Aorta (tissue), 5 donors: ENCODE data around the gene PDZD7. TPM values are rescaled to one million over a fixed set of nuclear protein-coding genes. Genes with fewer than 3 reads are reported as not detected.

Experiments
- ATAC-seq: fragments of 200-7000 bp; cut with Tn5 transposase; one replicate; pipeline ENCODE4 v1.9.1; 2022; ENCODE audit warnings: moderate library complexity; ENCODE audit not compliant: low FRiP score
- DNase-seq, 2 donors: peaks; one replicate each; pipeline ENCODE4 v3.0.0-alpha.2; 2020
- H3K27ac ChIP-seq, 2 donors: one replicate each; pipeline ENCODE4 v1.5.1; 2013; ENCODE audit warnings: low read length in 2 of 2, mild to moderate bottlenecking in 2 of 2, moderate library complexity in 2 of 2, control low read depth in 1 of 2, inconsistent platforms in 1 of 2, low read depth in 1 of 2
- H3K27me3 ChIP-seq, 2 donors: one replicate each; pipeline ENCODE4 v1.6.1; 2013; ENCODE audit warnings: control low read depth in 1 of 2, low read length in 1 of 2, mild to moderate bottlenecking in 1 of 2, moderate library complexity in 1 of 2; ENCODE audit not compliant: insufficient read depth in 2 of 2, control insufficient read depth in 1 of 2
- H3K36me3 ChIP-seq, 2 donors: one replicate each; pipeline ENCODE4 v1.6.1; 2013; ENCODE audit warnings: control low read depth in 1 of 2, low read length in 1 of 2, mild to moderate bottlenecking in 1 of 2; ENCODE audit not compliant: insufficient read depth in 2 of 2, control insufficient read depth in 1 of 2
- H3K4me1 ChIP-seq, 2 donors: one replicate each; pipeline ENCODE4 v1.6.1; 2013; ENCODE audit warnings: low read length in 2 of 2, control low read depth in 1 of 2, mild to moderate bottlenecking in 1 of 2, moderate library complexity in 1 of 2; ENCODE audit not compliant: insufficient read depth in 2 of 2, control insufficient read depth in 1 of 2
- H3K4me3 ChIP-seq, 2 donors: one replicate each; pipeline ENCODE4 v1.5.1; 2013; ENCODE audit warnings: low read length in 2 of 2, control low read depth in 1 of 2, mild to moderate bottlenecking in 1 of 2
- H3K9me3 ChIP-seq: one replicate; pipeline ENCODE4 v1.6.1; 2013; ENCODE audit warnings: mild to moderate bottlenecking, low read length; ENCODE audit not compliant: control insufficient read depth
- WGBS, 2 donors: extraction: QIAGEN DNeasy Blood & Tissue Kit; methylation state at CpG; one replicate each; pipeline ENCODE4 v1.1.7; 2013; 5-methylcytosine and 5-hydroxymethylcytosine counted together
- intact Hi-C, 2 donors: fragments of 100-400 bp; cut with DNase I; formaldehyde crosslinking; loops; one replicate each; pipeline versions ENCODE4 v1.14.2 to v1.15.0; 2022
- polyA plus RNA-seq, 2 donors: library from polyadenylated mRNA; stranded (reverse); fragments of 200-250 nt; gene quantifications; one replicate each; pipeline ENCODE4 v1.2.3, GENCODE V29; 2013
- total RNA-seq, 2 donors: library from RNA; stranded (reverse); fragmentation: NEBNext Ultra II Directional; extraction: Animal tissue kit (Norgen Biotek cat#: 25700); gene quantifications; one replicate each; pipeline ENCODE4 v1.2.1, GENCODE V29; 2021
- donor health status: healthy with polysubstance abuse.
- donor health status: Bipolar disorder and iron deficiency.
- donor health status: DM: no; HTN: no; CAD: no.
- donor health status: DM: no; HTN: no; CAD: no.
- donor health status: DM: yes; HTN: yes; CAD: no.

PDZD7 gene
- total and polyA plus RNA-seq, 4 donors = 0.97 to 3.9 (median 1.3) TPM

DNA sequence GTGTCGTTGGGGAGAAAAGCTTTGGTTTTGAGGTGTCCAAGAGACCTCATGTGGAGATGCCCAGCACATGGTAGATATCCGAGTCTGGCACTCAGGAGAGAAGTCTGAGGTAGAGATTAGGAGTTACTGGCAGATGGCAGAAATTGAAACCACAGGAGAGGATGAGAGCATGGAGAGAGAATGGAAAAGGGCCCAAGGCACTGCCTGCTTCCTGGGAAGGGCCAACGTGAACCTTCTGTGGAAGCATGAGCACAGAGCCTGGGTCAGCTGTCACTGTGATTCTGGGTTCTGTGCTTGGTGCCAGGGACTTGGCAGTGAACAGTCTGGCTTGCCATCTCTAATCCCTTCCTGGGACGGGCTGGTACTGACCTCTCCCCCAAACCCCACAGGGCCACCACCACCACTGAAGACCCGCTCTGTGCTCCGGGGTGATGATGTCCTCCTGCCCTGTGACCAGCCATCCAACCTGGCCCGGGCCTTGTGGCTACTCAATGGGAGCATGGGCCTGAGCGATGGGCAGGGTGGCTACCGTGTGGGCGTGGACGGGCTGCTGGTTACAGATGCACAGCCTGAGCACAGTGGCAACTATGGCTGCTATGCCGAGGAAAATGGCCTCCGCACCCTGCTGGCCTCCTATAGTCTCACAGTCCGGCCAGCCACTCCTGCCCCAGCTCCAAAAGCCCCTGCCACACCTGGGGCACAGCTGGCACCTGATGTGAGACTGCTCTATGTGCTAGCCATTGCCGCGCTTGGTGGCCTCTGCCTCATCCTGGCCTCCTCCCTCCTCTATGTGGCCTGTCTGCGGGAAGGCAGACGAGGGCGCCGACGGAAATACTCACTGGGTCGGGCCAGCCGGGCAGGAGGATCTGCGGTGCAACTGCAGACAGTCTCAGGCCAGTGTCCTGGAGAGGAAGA is 47.8 kb downstream of the PDZD7 start:
- peaks cover 3 to 4% of the 10 kb centered on the region in 2 donors for H3K36me3 ChIP-seq

DNA sequence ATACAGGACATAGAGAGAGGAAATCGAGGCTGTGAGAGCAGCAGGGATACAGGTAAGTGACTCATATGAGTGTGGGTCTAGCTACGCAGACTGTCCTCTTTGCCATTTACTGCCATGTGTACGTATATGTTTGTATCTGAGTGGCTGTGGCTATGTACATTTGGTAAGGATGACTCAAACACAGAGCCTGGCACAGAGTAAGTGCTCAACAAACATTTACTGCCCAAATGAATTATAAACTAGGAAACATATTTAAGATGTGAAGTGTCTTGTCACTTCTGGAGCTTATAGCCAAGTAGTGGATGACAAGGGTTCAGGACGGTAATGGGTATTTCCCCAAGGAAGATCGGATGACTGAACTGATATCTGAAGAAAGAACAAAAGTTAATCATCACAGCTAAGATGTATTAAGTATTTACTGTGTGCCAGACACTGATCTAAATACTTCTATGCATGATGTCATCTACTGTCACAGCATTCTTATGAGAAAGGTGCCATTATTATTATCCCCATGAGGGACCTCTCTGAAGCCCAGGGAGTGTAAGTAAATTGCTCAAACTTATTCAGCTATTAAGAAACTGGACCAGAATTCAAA is 49.7 kb downstream of the PDZD7 start:
- Histone ChIP-seq H3K36me3 (peaks cover 3 to 4% of the 10 kb centered on the region in 2 donors), H3K27me3 (no peaks in the 10 kb centered on the region), H3K4me1 (no peaks in the 10 kb centered on the region), H3K9me3 (no peaks in the 10 kb centered on the region), H3K27ac (no peak overlapping the region), H3K4me3 (no peak overlapping the region)
- DNase-seq (no peak), ATAC-seq (no peak)
- WGBS, 2 donors = 87 to 88% methylated on average over 5 of the region's 5 CpGs
- intact Hi-C loops = no loop called here

More for the DNA sequence above, 47.8 kb downstream of the PDZD7 start:
- no peaks in the 10 kb centered on the region for H3K27me3 ChIP-seq
- ATAC-seq = no peak
- intact Hi-C loops = no loop called here
- H3K9me3 ChIP-seq = no peaks in the 10 kb centered on the region
- WGBS, 2 donors = 86 to 87% methylated on average over 23 to 24 of the region's 24 CpGs
- H3K4me1 ChIP-seq = peaks cover 0 to 5% of the 10 kb centered on the region in 2 donors
- H3K27ac ChIP-seq = no peak overlapping the region
- H3K4me3 ChIP-seq = no peak overlapping the region
- peak in 1 of 2 donors; percentile 68 for DNase-seq

DNA sequence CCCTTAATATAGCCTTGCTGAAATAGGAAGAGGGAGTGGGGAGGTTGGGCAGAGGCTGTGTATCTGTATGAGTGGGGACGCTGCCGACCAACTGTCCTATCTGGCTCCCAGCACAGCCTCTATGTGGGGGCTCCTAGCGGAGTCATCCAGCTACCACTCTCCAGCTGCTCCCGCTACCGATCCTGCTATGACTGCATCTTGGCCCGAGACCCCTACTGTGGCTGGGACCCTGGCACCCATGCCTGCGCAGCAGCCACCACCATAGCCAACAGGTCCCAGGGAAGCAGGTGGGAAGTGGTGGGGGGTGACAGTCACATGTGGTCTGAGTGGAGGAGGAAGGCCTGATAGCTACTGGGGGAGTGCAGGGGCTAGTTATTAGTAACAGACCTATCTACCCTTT is 50.2 kb downstream of the PDZD7 start:
- H3K9me3 ChIP-seq = no peaks in the 10 kb centered on the region
- no peaks in the 10 kb centered on the region for H3K4me1 ChIP-seq
- ATAC-seq = no peak
- H3K27me3 ChIP-seq = no peaks in the 10 kb centered on the region
- H3K36me3 ChIP-seq = peaks cover 3 to 4% of the 10 kb centered on the region in 2 donors
- peak in 1 of 2 donors; percentile 64 for DNase-seq
- intact Hi-C loops = no loop called here
- H3K27ac ChIP-seq = no peak overlapping the region
- 92 to 93% methylated on average over 7 of the region's 7 CpGs for WGBS, 2 donors
- no peak overlapping the region for H3K4me3 ChIP-seq

DNA sequence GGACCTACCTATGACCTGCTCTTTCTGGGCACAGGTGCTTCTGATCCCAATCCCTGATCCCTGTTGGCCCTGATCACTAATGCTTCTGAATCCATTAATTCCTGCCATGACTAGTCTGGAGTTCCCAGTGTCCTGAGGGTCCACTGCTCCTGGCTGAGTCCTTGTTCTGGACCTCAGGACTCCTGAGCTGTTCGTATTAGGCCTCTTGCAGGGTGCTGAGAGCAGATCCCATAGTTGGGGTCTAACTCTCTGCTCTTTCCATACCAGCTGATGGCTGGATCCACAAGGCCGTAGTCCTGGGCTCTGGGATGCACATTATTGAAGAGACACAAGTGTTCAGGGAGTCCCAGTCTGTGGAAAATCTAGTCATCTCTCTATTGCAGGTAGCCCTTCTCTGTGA is 50.6 kb downstream of the PDZD7 start:
- H3K4me1 ChIP-seq = no peaks in the 10 kb centered on the region
- WGBS, 2 donors = 76 to 82% methylated on average over 2 of the region's 2 CpGs
- peaks cover 3 to 4% of the 10 kb centered on the region in 2 donors for H3K36me3 ChIP-seq
- intact Hi-C loops = no loop called here
- no peaks in the 10 kb centered on the region for H3K27me3 ChIP-seq
- DNase-seq (peak in 1 of 2 donors; percentile 9), ATAC-seq (no peak)
- H3K4me3 ChIP-seq = no peak overlapping the region
- H3K27ac ChIP-seq = no peak overlapping the region
- H3K9me3 ChIP-seq = no peaks in the 10 kb centered on the region

DNA sequence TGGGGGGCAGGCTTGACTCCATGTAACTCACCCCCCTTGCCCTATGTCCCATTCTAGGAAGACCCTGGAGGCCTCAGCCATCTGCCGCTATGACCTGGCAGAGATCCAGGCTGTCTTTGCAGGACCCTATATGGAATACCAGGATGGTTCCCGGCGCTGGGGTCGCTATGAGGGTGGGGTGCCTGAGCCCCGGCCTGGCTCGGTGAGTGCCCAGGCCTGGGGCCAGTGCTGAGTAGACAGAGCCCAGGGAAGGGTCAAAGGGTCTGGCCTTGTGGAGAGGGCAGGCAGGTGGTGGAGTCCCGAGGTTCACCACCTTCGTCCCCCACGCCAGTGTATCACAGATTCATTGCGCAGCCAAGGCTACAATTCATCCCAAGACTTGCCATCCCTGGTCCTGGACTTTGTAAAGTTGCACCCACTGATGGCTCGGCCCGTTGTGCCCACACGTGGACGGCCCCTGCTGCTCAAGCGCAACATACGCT is 51.1 kb downstream of the PDZD7 start:
- H3K36me3 ChIP-seq = peaks cover 3 to 4% of the 10 kb centered on the region in 2 donors

DNA sequence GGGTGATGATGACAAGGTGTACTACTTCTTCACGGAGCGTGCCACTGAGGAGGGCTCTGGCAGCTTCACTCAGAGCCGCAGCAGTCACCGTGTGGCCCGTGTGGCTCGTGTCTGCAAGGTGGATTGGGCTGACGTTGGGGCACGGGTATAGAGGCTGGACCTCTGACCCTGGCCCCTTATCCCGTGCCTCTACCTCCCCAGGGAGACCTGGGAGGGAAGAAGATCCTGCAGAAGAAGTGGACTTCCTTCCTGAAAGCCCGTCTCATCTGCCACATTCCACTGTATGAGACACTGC is 52.1 kb downstream of the PDZD7 start:
- no peak overlapping the region for H3K27ac ChIP-seq
- no peaks in the 10 kb centered on the region for H3K27me3 ChIP-seq
- H3K36me3 ChIP-seq = peaks cover 3 to 4% of the 10 kb centered on the region in 2 donors
- H3K9me3 ChIP-seq = no peaks in the 10 kb centered on the region
- no peaks in the 10 kb centered on the region for H3K4me1 ChIP-seq
- ATAC-seq = no peak
- intact Hi-C loops = no loop called here
- peak in 1 of 2 donors; percentile 33 for DNase-seq
- H3K4me3 ChIP-seq = no peak overlapping the region
- 83 to 85% methylated on average over 10 of the region's 10 CpGs for WGBS, 2 donors

More for the DNA sequence above, 51.1 kb downstream of the PDZD7 start:
- intact Hi-C loops = no loop called here
- Histone ChIP-seq H3K27ac (no peak overlapping the region), H3K9me3 (no peaks in the 10 kb centered on the region), H3K4me1 (no peaks in the 10 kb centered on the region), H3K4me3 (no peak overlapping the region), H3K27me3 (no peaks in the 10 kb centered on the region)
- 91% methylated on average over 16 of the region's 16 CpGs for WGBS, 2 donors
- no peak for ATAC-seq
- DNase-seq = peak; percentile 38 to 74

DNA sequence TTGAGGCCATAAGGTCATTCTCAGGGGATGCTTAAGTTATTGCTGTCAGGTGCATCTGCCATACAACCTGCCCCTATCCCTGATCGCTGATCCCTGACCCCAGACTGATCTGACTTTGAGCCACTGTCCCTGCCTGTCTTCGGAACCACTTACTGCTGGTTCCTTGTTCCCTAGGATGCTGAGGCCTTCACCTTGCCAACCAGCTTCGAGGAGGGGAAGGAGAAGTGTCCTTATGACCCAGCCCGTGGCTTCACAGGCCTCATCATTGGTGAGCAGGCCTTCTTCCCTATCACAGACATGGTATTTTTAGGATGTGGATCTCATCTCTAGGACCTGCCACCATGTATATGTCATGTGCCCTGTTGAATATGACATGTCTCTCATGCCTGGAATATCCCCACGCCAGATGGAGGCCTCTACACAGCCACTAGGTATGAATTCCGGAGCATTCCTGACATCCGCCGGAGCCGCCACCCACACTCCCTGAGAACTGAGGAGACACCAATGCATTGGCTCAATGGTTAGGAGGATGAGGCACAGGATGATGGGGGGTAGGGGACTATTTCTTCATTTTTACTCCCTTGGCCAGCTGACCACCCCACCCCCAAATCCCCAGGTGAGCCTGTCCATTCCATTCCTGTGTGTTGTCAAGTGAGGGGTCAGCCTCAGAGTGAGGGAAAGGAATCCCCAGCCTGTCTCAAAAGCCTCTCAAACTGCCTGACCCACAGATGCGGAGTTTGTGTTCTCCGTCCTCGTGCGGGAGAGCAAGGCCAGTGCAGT is 52.6 kb downstream of the PDZD7 start:
- 85 to 88% methylated on average over 13 of the region's 13 CpGs for WGBS, 2 donors
- no peaks in the 10 kb centered on the region for H3K4me1 ChIP-seq
- no peak overlapping the region for H3K4me3 ChIP-seq
- H3K27ac ChIP-seq = no peak overlapping the region
- H3K36me3 ChIP-seq = peaks cover 3 to 4% of the 10 kb centered on the region in 2 donors
- H3K27me3 ChIP-seq = no peaks in the 10 kb centered on the region
- DNase-seq = peak in 1 of 2 donors; percentile 43
- no peak for ATAC-seq
- H3K9me3 ChIP-seq = no peaks in the 10 kb centered on the region
- intact Hi-C loops = no loop called here

DNA sequence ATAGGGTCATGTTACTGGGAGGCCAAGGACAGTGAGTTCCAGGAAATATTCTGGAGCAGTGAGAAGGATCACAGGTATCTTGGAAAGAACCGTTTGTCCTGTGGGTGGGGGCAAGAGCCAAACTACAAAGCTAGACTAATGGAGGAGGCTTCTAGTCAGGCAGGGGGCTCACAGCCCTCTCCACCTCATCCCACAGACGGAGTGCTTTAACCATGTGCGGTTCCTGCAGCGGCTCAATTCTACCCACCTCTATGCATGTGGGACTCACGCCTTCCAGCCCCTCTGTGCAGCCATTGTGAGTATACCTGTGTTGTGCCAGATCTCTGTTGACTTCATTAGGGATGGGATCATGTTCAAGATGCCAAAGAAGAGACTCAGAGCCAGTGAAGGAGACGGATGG is 53.5 kb downstream of the PDZD7 start:
- ATAC-seq = no peak
- H3K9me3 ChIP-seq = no peaks in the 10 kb centered on the region
- H3K36me3 ChIP-seq = peaks cover 3 to 4% of the 10 kb centered on the region in 2 donors
- H3K4me1 ChIP-seq = no peaks in the 10 kb centered on the region
- DNase-seq = peak in 1 of 2 donors; percentile 36
- no peak overlapping the region for H3K27ac ChIP-seq
- H3K27me3 ChIP-seq = no peaks in the 10 kb centered on the region
- intact Hi-C loops = no loop called here
- H3K4me3 ChIP-seq = no peak overlapping the region
- 79 to 85% methylated on average over 6 of the region's 6 CpGs for WGBS, 2 donors
